Measurements from ENCODE around the gene FAM227B. TPM values are rescaled to one million over a fixed set of nuclear protein-coding genes. Genes with fewer than 3 reads are reported as not detected.

Gene FAM227B
- total RNA-seq, 1 experiment from 2014 or later: 3.3 TPM

DNA sequence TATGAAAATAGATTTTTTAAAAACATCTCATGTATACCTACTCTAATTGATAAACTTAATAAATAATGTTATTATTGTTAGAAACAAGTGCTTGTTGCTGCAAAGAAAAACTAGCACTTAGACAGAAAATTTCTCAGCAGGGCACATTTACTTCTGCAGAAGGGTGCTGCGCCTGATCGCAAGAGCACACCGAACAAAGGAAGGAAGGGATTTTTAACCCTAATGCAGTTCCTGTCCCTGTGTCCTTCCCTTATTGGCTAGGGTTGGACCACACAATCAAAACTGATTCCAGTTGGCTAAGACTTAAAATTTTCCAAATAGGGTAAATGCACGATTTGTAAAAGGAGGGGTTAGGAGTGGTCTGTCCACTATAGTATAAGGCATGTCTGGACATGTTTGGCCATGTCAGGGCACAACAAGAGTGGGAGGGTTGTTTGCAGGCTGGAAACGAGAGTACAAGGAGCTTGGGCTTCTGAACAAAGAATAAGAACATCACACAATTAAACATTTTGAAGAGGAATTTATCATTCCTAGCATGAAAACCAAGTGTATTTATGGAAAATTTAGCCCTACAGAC, 4.9 kb upstream of the FAM227B start:
- CTCF ChIA-PET: no interaction called here
- no peak overlapping the region for H3K4me2 ChIP-seq
- no peak overlapping the region for H3K4me3 ChIP-seq
- POLR2A ChIA-PET (ENCODE audit: unreplicated experiment): no interaction called here
- H2AFZ ChIP-seq: no peak overlapping the region
- TF ChIP-seq, protein P1, sequence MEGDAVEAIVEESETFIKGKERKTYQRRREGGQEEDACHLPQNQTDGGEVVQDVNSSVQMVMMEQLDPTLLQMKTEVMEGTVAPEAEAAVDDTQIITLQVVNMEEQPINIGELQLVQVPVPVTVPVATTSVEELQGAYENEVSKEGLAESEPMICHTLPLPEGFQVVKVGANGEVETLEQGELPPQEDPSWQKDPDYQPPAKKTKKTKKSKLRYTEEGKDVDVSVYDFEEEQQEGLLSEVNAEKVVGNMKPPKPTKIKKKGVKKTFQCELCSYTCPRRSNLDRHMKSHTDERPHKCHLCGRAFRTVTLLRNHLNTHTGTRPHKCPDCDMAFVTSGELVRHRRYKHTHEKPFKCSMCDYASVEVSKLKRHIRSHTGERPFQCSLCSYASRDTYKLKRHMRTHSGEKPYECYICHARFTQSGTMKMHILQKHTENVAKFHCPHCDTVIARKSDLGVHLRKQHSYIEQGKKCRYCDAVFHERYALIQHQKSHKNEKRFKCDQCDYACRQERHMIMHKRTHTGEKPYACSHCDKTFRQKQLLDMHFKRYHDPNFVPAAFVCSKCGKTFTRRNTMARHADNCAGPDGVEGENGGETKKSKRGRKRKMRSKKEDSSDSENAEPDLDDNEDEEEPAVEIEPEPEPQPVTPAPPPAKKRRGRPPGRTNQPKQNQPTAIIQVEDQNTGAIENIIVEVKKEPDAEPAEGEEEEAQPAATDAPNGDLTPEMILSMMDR (conservative IDR thresholded peaks at IDR 0.05): no peak
- TF ChIP-seq EZH2 (IDR thresholded peaks at IDR 0.05; ENCODE audit: low read depth): no peak
- H3K9me2 ChIP-seq (ENCODE audit: insufficient read depth): no peaks in the 10 kb centered on the region
- H3K27ac ChIP-seq: no peak overlapping the region
- intact Hi-C loops (cut with micrococcal nuclease; ENCODE audit: unreplicated experiment): loop anchor here (10.0 kb wide), 1 partner anchor 471 kb away; the partner anchor contains the start of gene COPS2
- H3K36me3 ChIP-seq (ENCODE audit: low read depth): peaks cover 19% of the 10 kb centered on the region
- H4K20me1 ChIP-seq (ENCODE audit: insufficient read depth): no peaks in the 10 kb centered on the region
- H3F3A ChIP-seq (ENCODE audit: insufficient read depth, low read depth): peaks cover 14% of the 10 kb centered on the region
- peaks cover 17% of the 10 kb centered on the region for H3K4me1 ChIP-seq (replicated peaks; ENCODE audit: insufficient read depth)
- H3K79me2 ChIP-seq (ENCODE audit: low read depth): peaks cover 27% of the 10 kb centered on the region
- no peak for DNase-seq
- peaks cover 6% of the 10 kb centered on the region for H3K9me3 ChIP-seq (ENCODE audit: insufficient read depth, low read depth)
- no TSS peak for BruUV-seq (replicated peaks)
- no peaks in the 10 kb centered on the region for H3K27me3 ChIP-seq (ENCODE audit: insufficient read depth, low read depth)

DNA sequence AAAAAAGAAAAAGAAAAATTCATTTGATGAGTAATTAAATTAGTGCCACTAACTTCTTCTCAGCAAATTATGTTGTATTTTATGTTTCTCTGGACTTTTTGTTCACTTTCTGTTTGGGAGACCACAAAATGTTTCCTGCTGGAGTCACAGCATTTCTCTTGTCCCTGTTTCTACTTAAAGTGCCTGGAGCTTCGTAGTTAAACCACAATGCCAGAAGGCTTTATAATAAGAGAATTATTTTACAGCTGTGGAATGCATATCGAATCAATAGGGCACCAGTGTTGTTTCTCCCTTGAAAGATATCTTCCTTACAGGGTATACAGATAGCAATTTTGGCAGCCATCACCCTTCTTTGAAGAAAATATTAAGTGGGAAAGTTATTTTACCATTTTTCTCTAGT, 3.4 kb upstream of the FAM227B start:
- no peak for TF ChIP-seq EZH2 (IDR thresholded peaks at IDR 0.05; ENCODE audit: low read depth)
- TF ChIP-seq, protein P1 (conservative IDR thresholded peaks at IDR 0.05): no peak
- H3K27me3 ChIP-seq (ENCODE audit: insufficient read depth, low read depth): no peaks in the 10 kb centered on the region
- no peaks in the 10 kb centered on the region; the same call in 1 of the 2 replicates for H3K9me2 ChIP-seq (ENCODE audit: insufficient read depth)
- DNase-seq: no peak
- H3K36me3 ChIP-seq (ENCODE audit: low read depth): peaks cover 19% of the 10 kb centered on the region
- peaks cover 27% of the 10 kb centered on the region for H3K79me2 ChIP-seq (ENCODE audit: low read depth)
- BruUV-seq (replicated peaks): no TSS peak
- H3K4me3 ChIP-seq: no peak overlapping the region
- peaks cover 25% of the 10 kb centered on the region for H3K4me1 ChIP-seq (replicated peaks; ENCODE audit: insufficient read depth)
- intact Hi-C loops (cut with micrococcal nuclease; ENCODE audit: unreplicated experiment): loop anchor here (10.0 kb wide), 1 partner anchor 469 kb away; the partner anchor contains the start of gene COPS2
- H2AFZ ChIP-seq: no peak overlapping the region
- H3K4me2 ChIP-seq: no peak overlapping the region
- peaks cover 6% of the 10 kb centered on the region for H3K9me3 ChIP-seq (ENCODE audit: insufficient read depth, low read depth)
- ChIA-PET POLR2A (ENCODE audit: unreplicated experiment) (no interaction called here), CTCF (no interaction called here)
- no peaks in the 10 kb centered on the region for H4K20me1 ChIP-seq (ENCODE audit: insufficient read depth)
- no peak overlapping the region for H3K27ac ChIP-seq
- H3F3A ChIP-seq (ENCODE audit: insufficient read depth, low read depth): peaks cover 24% of the 10 kb centered on the region

DNA sequence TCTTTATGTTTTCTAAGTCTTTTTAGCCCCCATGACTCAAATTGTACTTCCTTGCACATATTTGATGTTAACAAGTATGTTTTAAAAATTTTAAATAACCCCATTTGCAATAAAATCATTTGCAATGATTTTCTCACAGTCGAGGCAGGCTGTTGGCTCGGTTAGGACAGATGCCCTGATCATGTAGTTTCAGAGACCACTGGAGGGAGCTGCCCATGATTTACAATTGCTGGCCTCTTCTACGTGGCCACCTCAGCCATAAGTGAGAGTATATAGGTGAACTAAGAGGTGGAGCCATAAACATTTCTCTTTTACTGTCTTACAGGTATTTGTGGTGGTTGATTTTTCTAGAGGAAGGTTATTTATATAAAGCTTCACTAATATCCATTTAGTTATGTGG, 1.9 kb upstream of the FAM227B start:
- H3K79me2 ChIP-seq (ENCODE audit: low read depth): peaks cover 27% of the 10 kb centered on the region
- no peaks in the 10 kb centered on the region for H3K27me3 ChIP-seq (ENCODE audit: insufficient read depth, low read depth)
- H3K4me3 ChIP-seq: no peak overlapping the region
- H4K20me1 ChIP-seq (ENCODE audit: insufficient read depth): no peaks in the 10 kb centered on the region
- H3F3A ChIP-seq (ENCODE audit: insufficient read depth, low read depth): peaks cover 24% of the 10 kb centered on the region
- no peak for TF ChIP-seq EZH2 (IDR thresholded peaks at IDR 0.05; ENCODE audit: low read depth)
- TF ChIP-seq, protein P1 (conservative IDR thresholded peaks at IDR 0.05): no peak
- intact Hi-C loops (cut with micrococcal nuclease; ENCODE audit: unreplicated experiment): loop anchor here (10.0 kb wide), 1 partner anchor 468 kb away; the partner anchor contains the start of gene COPS2
- H3K4me2 ChIP-seq: peak overlapping the region; percentile 74; the same call in 1 of the 2 replicates
- H3K36me3 ChIP-seq (ENCODE audit: low read depth): peaks cover 19% of the 10 kb centered on the region
- H3K9me2 ChIP-seq (ENCODE audit: insufficient read depth): no peaks in the 10 kb centered on the region; the same call in 1 of the 2 replicates
- POLR2A ChIA-PET (ENCODE audit: unreplicated experiment): no interaction called here
- no peak overlapping the region for H2AFZ ChIP-seq
- H3K27ac ChIP-seq: no peak overlapping the region
- DNase-seq: no peak
- H3K9me3 ChIP-seq (ENCODE audit: insufficient read depth, low read depth): peaks cover 6% of the 10 kb centered on the region
- peaks cover 23% of the 10 kb centered on the region for H3K4me1 ChIP-seq (replicated peaks; ENCODE audit: insufficient read depth)
- CTCF ChIA-PET: no interaction called here
- no TSS peak for BruUV-seq (replicated peaks)

All from PC-9 (cell line).